ACHN (cell line): ENCODE measurements around the gene ACO1.
A peak's percentile ranks its signal among the peaks of the same experiment; 100 is the strongest.
"Not testable (repeated sequence)": the region's sequence is repeated elsewhere in the genome, so short reads cannot be mapped to it uniquely, and the experiment has no call there.

Source experiments
- DNase-seq: peaks from one replicate; pipeline ENCODE4 v3.0.0-alpha.2; 2015
- in situ Hi-C: cut with HindIII; loops from 2 replicates; pipeline ENCODE4 v1.10.0; 2017; ENCODE audit warnings: low sequenced_read_pairs, low pct_ligation_motif_present, low pct_unique_long_range_greater_than_20kb

ACO1 gene

GRCh38 chr9:32384364-32385151 is at the start of gene ACO1:
TSS of gene ACO1 (plus strand) at chr9:32384643. CDS start at chr9:32405507, 20,864 bp downstream.
- peak; percentile 88 for DNase-seq
- in situ Hi-C loops = no loop called here

GRCh38 chr9:32334916-32335895 is 49.2 kb upstream of the ACO1 start:
- no peak for DNase-seq
- in situ Hi-C loops = no loop called here

GRCh38 chr9:32339424-32339823 is 45.0 kb upstream of the ACO1 start:
- in situ Hi-C loops = no loop called here

GRCh38 chr9:32340361-32340760 is 44.1 kb upstream of the ACO1 start:
- no peak for DNase-seq
- in situ Hi-C loops = no loop called here

More at GRCh38 chr9:32339424-32339823, 45.0 kb upstream of the ACO1 start:
- DNase-seq = no peak

GRCh38 chr9:32344551-32345182 is 39.8 kb upstream of the ACO1 start:
- no peak for DNase-seq
- in situ Hi-C loops = no loop called here

- no peak for DNase-seq
- in situ Hi-C loops = no loop called here
Measured at GRCh38 chr9:32345243-32345642, 39.2 kb upstream of the ACO1 start.

GRCh38 chr9:32347571-32347970 is 36.9 kb upstream of the ACO1 start:
- in situ Hi-C loops = no loop called here
- no peak for DNase-seq

GRCh38 chr9:32348106-32348695 is 36.2 kb upstream of the ACO1 start:
- in situ Hi-C loops = no loop called here
- DNase-seq = no peak

- in situ Hi-C loops = no loop called here
- no peak for DNase-seq
Measured at GRCh38 chr9:32349013-32349412, 35.4 kb upstream of the ACO1 start.

GRCh38 chr9:32350682-32351081 is 33.8 kb upstream of the ACO1 start:
- DNase-seq = peak; percentile 32
- in situ Hi-C loops = no loop called here

- DNase-seq = peak; percentile 9
- in situ Hi-C loops = no loop called here
Measured at GRCh38 chr9:32351845-32352244, 32.6 kb upstream of the ACO1 start.

- DNase-seq, in situ Hi-C loops: not testable (repeated sequence)
Measured at GRCh38 chr9:32353476-32353875, 31.0 kb upstream of the ACO1 start.

- in situ Hi-C loops = no loop called here
- DNase-seq = no peak
Measured at GRCh38 chr9:32359452-32359851, 25.0 kb upstream of the ACO1 start.

GRCh38 chr9:32360983-32361673 is 23.3 kb upstream of the ACO1 start:
- in situ Hi-C loops = no loop called here
- DNase-seq = no peak

- in situ Hi-C loops = no loop called here
- DNase-seq = no peak
Measured at GRCh38 chr9:32371279-32371678, 13.2 kb upstream of the ACO1 start.

- no peak for DNase-seq
- in situ Hi-C loops = no loop called here
Measured at GRCh38 chr9:32371679-32372078, 12.8 kb upstream of the ACO1 start.

- no peak for DNase-seq
- in situ Hi-C loops = no loop called here
Measured at GRCh38 chr9:32376285-32376684, 8.2 kb upstream of the ACO1 start.

GRCh38 chr9:32378496-32378895 is 5.9 kb upstream of the ACO1 start:
- in situ Hi-C loops = no loop called here
- peak; percentile 70 for DNase-seq
